Small intestine (tissue), 7 donors: ENCODE data around the gene OSBPL3. TPM values are rescaled to one million over a fixed set of nuclear protein-coding genes. Genes with fewer than 3 reads are reported as not detected.

Source experiments
- DNase-seq, 2 donors: peaks; one replicate each; pipeline versions ENCODE4 v3.0.0 to v3.0.0-alpha.2; 2013
- FAIRE-seq: peaks from 2 replicates; lab custom pipeline; 2012; peaks lifted over from hg19 to GRCh38; lab: Jason Lieb, UNC
- H3K27ac ChIP-seq, 3 donors: one replicate each; pipeline ENCODE4 v1.5.1; 2013; ENCODE audit warnings: low read length in 2 of 3, mild to moderate bottlenecking in 2 of 3, control low read depth in 1 of 3, inconsistent platforms in 1 of 3, low read depth in 1 of 3, moderate library complexity in 1 of 3
- H3K27me3 ChIP-seq, 3 donors: one replicate each; pipeline ENCODE4 v1.6.1; 2013; ENCODE audit warnings: low read length in 3 of 3, inconsistent platforms in 1 of 3; ENCODE audit not compliant: control insufficient read depth in 3 of 3, insufficient read depth in 3 of 3
- H3K36me3 ChIP-seq, 3 donors: one replicate each; pipeline ENCODE4 v1.6.1; 2013; ENCODE audit warnings: low read length in 3 of 3, inconsistent platforms in 1 of 3, low read depth in 1 of 3, mild to moderate bottlenecking in 1 of 3, moderate library complexity in 1 of 3; ENCODE audit not compliant: control insufficient read depth in 3 of 3, insufficient read depth in 2 of 3
- H3K4me1 ChIP-seq, 3 donors: one replicate each; pipeline ENCODE4 v1.6.1; 2013; ENCODE audit warnings: low read length in 2 of 3, inconsistent platforms in 1 of 3, low read depth in 1 of 3, mild to moderate bottlenecking in 1 of 3, moderate library complexity in 1 of 3; ENCODE audit not compliant: control insufficient read depth in 3 of 3, insufficient read depth in 2 of 3
- H3K4me3 ChIP-seq, 3 donors: one replicate each; pipeline ENCODE4 v1.5.1; 2013; ENCODE audit warnings: low read length in 3 of 3, control low read depth in 1 of 3, inconsistent platforms in 1 of 3, low read depth in 1 of 3, mild to moderate bottlenecking in 1 of 3, moderate library complexity in 1 of 3
- H3K9me3 ChIP-seq, 2 donors: one replicate each; pipeline ENCODE4 v1.6.1; 2013; ENCODE audit warnings: low read depth in 1 of 2, low read length in 1 of 2; ENCODE audit not compliant: control insufficient read depth in 2 of 2, insufficient read depth in 1 of 2
- WGBS, 3 donors: extraction: QIAGEN DNeasy Blood & Tissue Kit; methylation state at CpG; one replicate each; pipeline ENCODE4 v1.1.7; 2013; 5-methylcytosine and 5-hydroxymethylcytosine counted together
- polyA plus RNA-seq, 4 donors: library from polyadenylated mRNA; stranded (reverse) in 3 of 4; unstranded in 1 of 4; fragments of 200-250 nt in 3 of 4; fragments of 120-200 nt in 1 of 4; gene quantifications; one replicate each; pipeline versions ENCODE4 v1.2.1 to v1.2.3, GENCODE V29; 2013
- donor health status: healthy with polysubstance abuse.
- donor health status: control.
- donor health status: control.
- donor health status: Bipolar disorder and iron deficiency.
- donor health status: healthy.

The OSBPL3 gene
- polyA plus RNA-seq, 4 donors, result 5.0 to 25.3 (median 14.7) TPM

DNA sequence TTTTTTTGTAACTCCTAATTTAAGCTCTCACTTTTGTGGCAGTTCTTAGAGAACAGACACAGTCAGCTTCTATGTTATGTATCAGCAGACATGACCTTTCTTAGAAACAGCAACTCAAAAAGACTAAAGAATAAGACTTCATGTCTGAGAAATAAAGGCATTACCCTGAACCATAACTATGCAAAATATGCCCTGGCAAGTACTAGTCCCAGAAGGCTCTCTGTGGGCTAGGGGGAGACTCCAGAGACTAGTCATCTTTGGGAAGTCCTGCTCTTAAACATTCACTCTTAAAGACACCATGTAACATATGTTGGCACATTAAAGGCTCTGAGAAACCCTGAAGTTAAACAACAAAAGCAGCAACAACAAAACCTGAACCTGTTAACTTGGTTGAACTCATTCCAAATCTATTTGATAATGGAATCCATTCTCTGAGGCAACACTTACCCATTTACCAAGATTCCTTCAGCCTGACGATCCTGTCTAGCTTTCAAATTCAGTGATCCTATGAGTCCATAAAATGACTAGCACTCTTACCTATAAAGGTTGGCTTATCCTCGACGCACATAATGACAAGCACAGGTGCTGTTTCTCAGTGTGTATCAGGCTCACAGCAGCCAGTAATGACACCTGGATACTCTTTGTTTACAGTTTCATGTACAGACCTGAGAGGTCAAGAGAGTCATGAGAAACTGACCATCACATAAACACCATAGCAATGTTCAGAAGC lies 62.3 kb downstream of the OSBPL3 start:
- FAIRE-seq, result no peak

DNA sequence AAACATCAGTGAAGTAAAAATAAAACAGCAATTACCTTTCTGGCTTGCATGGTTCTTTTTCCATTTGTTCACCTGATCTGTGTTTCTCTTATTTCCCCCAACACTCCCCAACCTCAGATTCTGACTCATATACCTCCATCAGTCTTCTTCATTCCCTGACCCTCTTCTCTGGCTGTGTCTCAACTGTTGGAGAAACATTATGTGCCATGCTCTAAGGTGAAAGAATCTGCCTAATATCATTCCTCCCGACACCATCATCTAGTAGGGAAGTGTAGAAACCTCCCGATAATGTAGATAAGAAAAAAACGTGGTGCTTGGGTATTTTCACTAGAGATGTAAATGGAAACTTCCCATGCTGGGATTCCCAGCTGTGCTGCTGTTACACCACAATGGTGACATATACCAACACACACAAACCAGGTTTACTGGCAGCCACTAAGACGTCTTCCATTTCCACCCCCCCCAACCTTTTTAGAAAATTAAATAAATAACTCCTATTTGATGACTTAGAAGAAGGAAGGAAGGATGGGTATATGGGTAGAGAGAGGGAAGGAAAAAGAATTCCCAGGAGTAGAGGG lies 63.4 kb downstream of the OSBPL3 start:
- 59 to 92% (median 69%) methylated on average over 4 of the region's 4 CpGs for WGBS, 3 donors
- Histone ChIP-seq H3K27ac (no peak overlapping the region), H3K4me1 (peaks cover 0 to 7% (median 5%) of the 10 kb centered on the region in 3 donors), H3K9me3 (no peaks in the 10 kb centered on the region), H3K4me3 (no peak overlapping the region), H3K27me3 (no peaks in the 10 kb centered on the region), H3K36me3 (no peaks in the 10 kb centered on the region)
- DNase-seq, result no peak
- no peak for FAIRE-seq

More for the DNA sequence above, 62.3 kb downstream of the OSBPL3 start:
- H3K4me1 ChIP-seq, result peaks cover 0 to 7% (median 5%) of the 10 kb centered on the region in 3 donors
- H3K9me3 ChIP-seq, result no peaks in the 10 kb centered on the region
- no peaks in the 10 kb centered on the region for H3K27me3 ChIP-seq
- H3K4me3 ChIP-seq, result no peak overlapping the region
- H3K36me3 ChIP-seq, result no peaks in the 10 kb centered on the region
- whole genome bisulfite sequencing, 3 donors, result 79 to 82% (median 79%) methylated on average over 3 of the region's 3 CpGs
- DNase-seq, result no peak
- H3K27ac ChIP-seq, result peak overlapping the region in 1 of 3 donors; percentile 81

DNA sequence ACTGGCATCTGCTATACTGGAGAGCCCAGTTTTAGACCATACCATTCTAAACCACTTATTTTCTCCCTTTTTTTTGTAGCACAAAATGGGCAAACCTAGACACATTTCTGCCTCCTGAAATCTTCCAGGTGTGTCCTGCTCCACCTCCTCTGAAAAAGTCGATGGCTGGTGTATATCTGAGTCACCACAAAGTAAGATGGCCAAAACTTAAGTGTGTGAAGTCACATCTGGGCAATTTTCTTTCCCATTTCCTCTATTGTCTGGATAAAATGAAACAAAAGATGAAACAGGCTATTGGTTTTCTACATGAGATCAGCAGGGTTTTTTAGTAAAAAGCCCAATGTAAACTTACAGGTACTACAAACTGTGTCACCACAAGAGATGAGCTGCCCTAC lies 65.5 kb downstream of the OSBPL3 start:
- Histone ChIP-seq H3K27ac (no peak overlapping the region), H3K4me3 (no peak overlapping the region), H3K4me1 (peaks cover 0 to 6% (median 0%) of the 10 kb centered on the region in 3 donors), H3K36me3 (peaks cover 0 to 3% (median 0%) of the 10 kb centered on the region in 3 donors), H3K27me3 (no peaks in the 10 kb centered on the region), H3K9me3 (no peaks in the 10 kb centered on the region)
- DNase-seq (no peak), FAIRE-seq (no peak)
- WGBS, 3 donors, result 47 to 63% (median 53%) methylated on average over 1 of the region's 1 CpG

DNA sequence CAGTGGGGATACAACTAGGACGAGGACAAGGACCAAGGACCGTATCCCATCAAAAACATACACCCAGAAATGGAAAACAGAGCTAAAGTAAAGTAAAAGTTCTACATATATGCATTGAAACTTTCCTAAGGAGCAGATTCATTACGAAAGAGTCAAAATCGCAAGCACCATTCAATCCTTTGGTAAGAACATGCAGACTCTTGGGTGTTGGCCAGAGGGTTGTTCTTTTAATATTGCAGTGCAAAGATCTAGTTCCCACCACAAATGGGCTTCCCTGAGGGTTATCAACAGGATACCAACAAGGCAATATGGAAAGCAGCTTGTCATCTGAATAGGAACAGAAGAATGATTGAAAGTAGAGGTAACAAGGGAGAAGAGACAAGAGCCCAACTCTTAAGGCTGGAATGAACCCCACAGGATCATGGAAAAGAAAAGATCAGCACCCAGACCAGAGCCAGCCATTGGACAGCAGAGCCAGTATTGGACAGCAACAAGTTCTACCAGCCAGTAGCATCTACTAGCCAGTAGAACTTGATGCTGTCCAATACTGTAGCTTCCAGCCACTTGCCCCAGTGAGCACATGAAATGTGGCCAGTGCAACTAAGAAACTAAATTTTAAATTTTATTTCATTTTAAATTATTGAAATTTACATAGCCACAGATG lies 66.0 kb downstream of the OSBPL3 start:
- H3K4me3 ChIP-seq, result no peak overlapping the region
- no peaks in the 10 kb centered on the region for H3K9me3 ChIP-seq

DNA sequence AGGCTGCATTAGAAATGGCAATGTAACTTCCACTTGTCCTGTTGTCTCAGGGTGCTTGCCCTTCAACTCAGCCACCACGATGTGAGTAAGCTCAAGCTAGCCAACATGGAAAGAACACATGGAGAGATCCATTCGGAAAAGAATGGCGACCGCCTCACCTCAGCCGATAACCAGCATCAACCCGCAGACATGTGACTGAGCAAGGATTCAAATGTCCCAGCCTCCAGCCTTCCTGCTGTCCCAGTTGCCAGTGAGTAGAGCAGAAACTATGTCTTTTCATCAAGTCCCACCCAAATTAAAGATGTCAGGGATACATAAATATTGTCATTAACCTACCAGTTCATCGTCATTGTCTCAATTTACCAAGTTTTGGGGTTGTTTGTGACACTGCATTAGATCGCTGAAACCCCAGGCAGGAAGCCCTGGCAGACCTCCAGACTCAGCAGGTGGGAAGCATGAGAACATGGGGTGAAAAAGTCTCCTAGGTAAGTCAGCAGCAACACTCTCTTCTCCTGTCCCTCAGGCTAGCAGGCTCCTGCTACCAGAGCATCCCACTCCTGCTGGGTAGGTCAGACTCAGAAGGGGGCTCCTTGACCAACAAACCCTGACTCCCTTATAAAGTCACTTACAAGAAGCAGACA lies 67.0 kb downstream of the OSBPL3 start:
- 86 to 93% (median 89%) methylated on average over 8 of the region's 8 CpGs for WGBS, 3 donors

More for the DNA sequence above, 66.0 kb downstream of the OSBPL3 start:
- Histone ChIP-seq H3K27me3 (no peaks in the 10 kb centered on the region), H3K27ac (no peak overlapping the region), H3K36me3 (peaks cover 0 to 3% (median 0%) of the 10 kb centered on the region in 3 donors), H3K4me1 (peaks cover 0 to 8% (median 0%) of the 10 kb centered on the region in 3 donors)
- no peak for DNase-seq
- no peak for FAIRE-seq
- 79 to 88% (median 81%) methylated on average over 4 of the region's 4 CpGs for WGBS, 3 donors

DNA sequence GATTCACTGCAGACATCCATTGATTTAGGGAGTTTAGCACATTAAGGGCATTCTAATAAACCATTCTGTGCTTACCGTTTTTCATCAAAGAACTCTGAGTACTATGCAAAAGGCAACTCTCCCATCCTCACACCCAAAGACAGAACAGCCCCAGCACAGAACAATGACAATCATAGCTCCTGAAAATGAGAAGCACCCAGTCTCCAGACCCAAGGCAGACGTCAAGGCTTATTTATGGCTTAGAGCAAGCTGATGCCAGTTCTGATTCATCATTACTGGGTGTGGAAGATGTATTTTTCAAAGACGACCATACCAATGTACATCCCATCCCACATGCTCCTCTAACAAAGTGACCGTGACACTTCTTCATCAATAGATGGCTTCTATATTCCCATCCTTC lies 67.6 kb downstream of the OSBPL3 start:
- WGBS, 3 donors, result 70 to 84% (median 78%) methylated on average over 4 of the region's 4 CpGs

More for the DNA sequence above, 67.0 kb downstream of the OSBPL3 start:
- Histone ChIP-seq H3K27me3 (no peaks in the 10 kb centered on the region), H3K9me3 (no peaks in the 10 kb centered on the region), H3K36me3 (peaks cover 0 to 3% (median 0%) of the 10 kb centered on the region in 3 donors), H3K27ac (no peak overlapping the region), H3K4me1 (peaks cover 0 to 9% (median 0%) of the 10 kb centered on the region in 3 donors), H3K4me3 (no peak overlapping the region)
- FAIRE-seq, result no peak
- no peak for DNase-seq

DNA sequence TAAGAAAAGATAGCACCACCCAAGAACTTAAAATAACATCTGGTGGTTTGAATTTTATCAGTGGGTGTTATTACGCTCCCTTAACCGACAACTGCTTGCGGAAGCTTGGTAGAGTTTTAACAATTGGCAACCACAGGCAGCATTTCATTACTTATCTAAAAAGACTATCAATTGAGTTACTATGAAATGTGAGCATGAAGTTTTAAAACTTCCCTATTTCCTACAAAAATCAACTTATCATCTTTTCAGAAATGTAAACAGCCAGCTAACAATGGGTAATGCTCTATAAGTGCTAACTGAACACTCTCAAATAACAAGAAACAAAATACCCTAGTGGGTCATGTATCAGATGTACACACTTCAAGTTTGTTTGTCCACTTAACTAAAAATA lies 68.8 kb downstream of the OSBPL3 start:
- Histone ChIP-seq H3K9me3 (no peaks in the 10 kb centered on the region), H3K4me1 (peaks cover 0 to 23% (median 6%) of the 10 kb centered on the region in 3 donors), H3K27me3 (no peaks in the 10 kb centered on the region), H3K27ac (no peak overlapping the region), H3K36me3 (peaks cover 0 to 4% (median 0%) of the 10 kb centered on the region in 3 donors), H3K4me3 (no peak overlapping the region)
- 59 to 81% (median 66%) methylated on average over 3 of the region's 3 CpGs for WGBS, 3 donors
- no peak for FAIRE-seq
- peak in 1 of 2 donors; percentile 43 for DNase-seq

More for the DNA sequence above, 67.6 kb downstream of the OSBPL3 start:
- FAIRE-seq (no peak), DNase-seq (no peak)
- Histone ChIP-seq H3K27me3 (no peaks in the 10 kb centered on the region), H3K9me3 (no peaks in the 10 kb centered on the region), H3K36me3 (peaks cover 0 to 3% (median 0%) of the 10 kb centered on the region in 3 donors), H3K27ac (no peak overlapping the region), H3K4me1 (peaks cover 0 to 14% (median 0%) of the 10 kb centered on the region in 3 donors), H3K4me3 (no peak overlapping the region)
